H1 (cell line): ENCODE measurements around the gene FGF6. TPM values are rescaled to one million over a fixed set of nuclear protein-coding genes. Genes with fewer than 3 reads are reported as not detected.
A peak's percentile ranks its signal among the peaks of the same experiment; 100 is the strongest.

Experiments used
- CTCF ChIA-PET: fragments of 300-600 bp; sonication (Branson Sonifier 250); formaldehyde crosslinking; loops from one replicate; lab custom pipeline; 2021; ENCODE audit not compliant: partially characterized antibody; lab: Charles Lee
- POLR2A ChIA-PET: fragments of 300-600 bp; sonication (Branson Sonifier 250); formaldehyde crosslinking; loops from one replicate; lab custom pipeline; 2021; ENCODE audit warnings: inconsistent platforms; ENCODE audit not compliant: partially characterized antibody; lab: Charles Lee
- DNase-seq, 2 experiments: peaks; one replicate each; pipeline versions ENCODE4 v3.0.0 to v3.0.0-alpha.2; 2010 to 2022; ENCODE audit warnings: low spot score in 2 of 2, low read depth in 1 of 2, mixed read lengths in 1 of 2
- FAIRE-seq: peaks from 2 replicates; lab custom pipeline; 2011; peaks lifted over from hg19 to GRCh38; lab: Jason Lieb, UNC
- H2AFZ ChIP-seq: 2 replicates; pipeline ENCODE4 v1.8.1; 2012; ENCODE audit warnings: low read length, inconsistent platforms
- H2AK5ac ChIP-seq: 2 replicates; pipeline ENCODE4 v1.6.1; 2013; ENCODE audit warnings: low read depth, low read length
- H2BK120ac ChIP-seq: replicated peaks from 2 replicates; pipeline ENCODE3; 2013; ENCODE audit warnings: low read depth, low read length, inconsistent platforms
- H2BK12ac ChIP-seq: 2 replicates; pipeline ENCODE4 v1.6.1; 2013; ENCODE audit warnings: low read depth, low read length
- H2BK15ac ChIP-seq: 2 replicates; pipeline ENCODE4 v1.6.1; 2013; ENCODE audit warnings: low read length
- H2BK20ac ChIP-seq: 2 replicates; pipeline ENCODE4 v1.6.1; 2013; ENCODE audit warnings: low read length
- H2BK5ac ChIP-seq: 2 replicates; pipeline ENCODE4 v1.6.1; 2013; ENCODE audit warnings: low read depth, low read length
- H3K14ac ChIP-seq: 2 replicates; pipeline ENCODE4 v1.6.1; 2013; ENCODE audit warnings: inconsistent platforms; ENCODE audit not compliant: insufficient read length
- H3K18ac ChIP-seq: 2 replicates; pipeline ENCODE4 v1.6.1; 2013; ENCODE audit warnings: low read length; ENCODE audit errors: extremely low read depth
- H3K23ac ChIP-seq: 2 replicates; pipeline ENCODE4 v1.6.1; 2013; ENCODE audit warnings: inconsistent platforms; ENCODE audit not compliant: insufficient read length
- H3K23me2 ChIP-seq: 2 replicates; pipeline ENCODE4 v1.6.1; 2013; ENCODE audit warnings: low read depth, low read length
- H3K27ac ChIP-seq: 2 replicates; pipeline ENCODE4 v1.6.1; 2011; ENCODE audit warnings: low read depth, low read length, inconsistent platforms
- H3K27me3 ChIP-seq, 4 experiments: replicated peaks in 1 of 4; 1 replicate in 1 of 4; 2 replicates in 3 of 4; pipeline versions ENCODE4 v1.6.1 to v1.8.1; 2011 to 2013; ENCODE audit warnings: low read length in 3 of 4, mild to moderate bottlenecking in 3 of 4, inconsistent platforms in 2 of 4, mixed read lengths in 2 of 4, moderate library complexity in 1 of 4; ENCODE audit not compliant: control insufficient read depth in 3 of 4, insufficient read depth in 3 of 4; ENCODE audit errors: extremely low read depth in 1 of 4
- H3K36me3 ChIP-seq, 4 experiments: 2 replicates each; pipeline versions ENCODE4 v1.6.1 to v1.8.1; 2011 to 2013; ENCODE audit warnings: mild to moderate bottlenecking in 4 of 4, low read length in 3 of 4, moderate library complexity in 2 of 4, control low read depth in 1 of 4, inconsistent platforms in 1 of 4; ENCODE audit not compliant: insufficient read depth in 4 of 4, control insufficient read depth in 2 of 4
- H3K4ac ChIP-seq: replicated peaks from 2 replicates; pipeline ENCODE3; 2013; ENCODE audit warnings: low read length, low read depth, mixed read lengths, inconsistent platforms; ENCODE audit not compliant: insufficient read length
- H3K4me1 ChIP-seq, 4 experiments: replicated peaks in 1 of 4; 1 replicate in 1 of 4; 2 replicates in 3 of 4; pipeline versions ENCODE4 v1.6.1 to v1.8.1; 2011 to 2013; ENCODE audit warnings: low read length in 3 of 4, inconsistent platforms in 2 of 4, mixed read lengths in 1 of 4; ENCODE audit not compliant: insufficient read depth in 4 of 4, control insufficient read depth in 3 of 4
- H3K4me2 ChIP-seq, 2 experiments: 2 replicates each; pipeline versions ENCODE4 v1.6.1 to v1.8.1; 2011 to 2013; ENCODE audit warnings: low read depth in 2 of 2, low read length in 2 of 2, control low read depth in 1 of 2, inconsistent platforms in 1 of 2, mild to moderate bottlenecking in 1 of 2; ENCODE audit not compliant: insufficient read depth in 1 of 2
- H3K4me3 ChIP-seq, 4 experiments: fragments of 200-600, 300-600 bp in 1 of 4; sonication (generic), shearing (Covaris generic), sonication (Bioruptor Twin) in 1 of 4; 2 replicates each; pipeline versions ENCODE4 v1.5.1 to v1.8.1; 2011 to 2016; ENCODE audit warnings: low read length in 4 of 4, low read depth in 3 of 4, control low read depth in 2 of 4, inconsistent platforms in 2 of 4, mild to moderate bottlenecking in 2 of 4, mixed read lengths in 1 of 4, moderate library complexity in 1 of 4; ENCODE audit not compliant: insufficient read depth in 2 of 4; ENCODE audit errors: extremely low read depth in 1 of 4
- H3K56ac ChIP-seq: replicated peaks from 2 replicates; pipeline ENCODE3; 2013; ENCODE audit warnings: low read depth, mild to moderate bottlenecking, mixed read lengths, low read length, inconsistent platforms; ENCODE audit not compliant: insufficient read length
- H3K79me1 ChIP-seq: 2 replicates; pipeline ENCODE4 v1.6.1; 2013; ENCODE audit warnings: low read depth, low read length, control low read depth
- H3K79me2 ChIP-seq, 2 experiments: 2 replicates each; pipeline versions ENCODE4 v1.6.1 to v1.8.1; 2012 to 2013; ENCODE audit warnings: low read length in 2 of 2, mild to moderate bottlenecking in 2 of 2, inconsistent platforms in 1 of 2; ENCODE audit not compliant: insufficient read depth in 2 of 2, control insufficient read depth in 1 of 2
- H3K9ac ChIP-seq, 4 experiments: replicated peaks in 1 of 4; 1 replicate in 1 of 4; 2 replicates in 3 of 4; pipeline versions ENCODE4 v1.6.1 to v1.8.1; 2011 to 2013; ENCODE audit warnings: low read depth in 3 of 4, low read length in 3 of 4, control low read depth in 2 of 4, mild to moderate bottlenecking in 2 of 4, moderate library complexity in 2 of 4, inconsistent platforms in 1 of 4; ENCODE audit errors: extremely low read depth in 1 of 4
- H3K9me3 ChIP-seq, 2 experiments: 2 replicates each; pipeline versions ENCODE4 v1.6.1 to v1.8.1; 2012 to 2013; ENCODE audit warnings: mild to moderate bottlenecking in 2 of 2, moderate library complexity in 2 of 2, control low read depth in 1 of 2, inconsistent platforms in 1 of 2, low read depth in 1 of 2, low read length in 1 of 2, mixed read lengths in 1 of 2; ENCODE audit not compliant: insufficient read depth in 2 of 2
- H4K20me1 ChIP-seq, 2 experiments: replicated peaks in 1 of 2; 2 replicates each; pipeline versions ENCODE3 to v1.8.1; 2011 to 2013; ENCODE audit warnings: inconsistent platforms in 2 of 2, low read length in 2 of 2, mild to moderate bottlenecking in 1 of 2; ENCODE audit not compliant: insufficient read depth in 2 of 2, control insufficient read depth in 1 of 2
- H4K5ac ChIP-seq: 2 replicates; pipeline ENCODE4 v1.6.1; 2013; ENCODE audit warnings: low read length, low read depth, mixed read lengths, inconsistent platforms; ENCODE audit not compliant: insufficient read length
- H4K8ac ChIP-seq: 2 replicates; pipeline ENCODE4 v1.8.0; 2013; ENCODE audit warnings: mild to moderate bottlenecking, moderate library complexity, low read length, inconsistent platforms; ENCODE audit not compliant: insufficient read depth; ENCODE audit errors: extremely low read depth
- H4K91ac ChIP-seq: replicated peaks from 2 replicates; pipeline ENCODE3; 2013; ENCODE audit warnings: low read length, mixed read lengths, inconsistent platforms; ENCODE audit not compliant: insufficient read length
- BACH1 ChIP-seq: IDR thresholded peaks from 2 replicates; pipeline ENCODE4 v1.6.1; 2012; ENCODE audit warnings: low read length, improper control_type of control experiment
- CREB1 ChIP-seq: IDR thresholded peaks from 2 replicates; pipeline ENCODE4 v1.6.1; 2012; ENCODE audit warnings: inconsistent platforms
- CTBP2 ChIP-seq: IDR thresholded peaks from 2 replicates; pipeline ENCODE4 v1.7.0; 2011; ENCODE audit warnings: borderline replicate concordance, mild to moderate bottlenecking, moderate library complexity, mixed read lengths, low read length; ENCODE audit not compliant: insufficient read depth, insufficient read length
- E2F6 ChIP-seq: IDR thresholded peaks from 2 replicates; pipeline ENCODE4 v1.6.1; 2012; ENCODE audit warnings: inconsistent platforms
- EGR1 ChIP-seq: IDR thresholded peaks from 2 replicates; pipeline ENCODE4 v1.6.1; 2011; ENCODE audit warnings: low read depth, low read length, borderline replicate concordance
- EZH2 ChIP-seq: fragments of 200-600 bp; sonication (generic); IDR thresholded peaks from 2 replicates; pipeline ENCODE4 v1.7.1; 2012; ENCODE audit warnings: low read depth, mild to moderate bottlenecking, moderate library complexity, low read length, inconsistent platforms; ENCODE audit not compliant: severe bottlenecking
- JUN ChIP-seq: IDR thresholded peaks from 2 replicates; pipeline ENCODE4 v1.6.1; 2011; ENCODE audit warnings: low read depth, mild to moderate bottlenecking, improper control_type of control experiment, low read length
- KDM4A ChIP-seq: IDR thresholded peaks from one replicate; pipeline ENCODE4 v1.7.1; 2012; ENCODE audit warnings: low read depth, mild to moderate bottlenecking, moderate library complexity, low read length, inconsistent platforms; ENCODE audit not compliant: severe bottlenecking
- POU5F1 ChIP-seq: IDR thresholded peaks from 2 replicates; pipeline ENCODE4 v1.6.1; 2011; ENCODE audit warnings: low read depth, mild to moderate bottlenecking, low read length, moderate library complexity
- USF2 ChIP-seq: IDR thresholded peaks from 2 replicates; pipeline ENCODE4 v1.6.1; 2011; ENCODE audit warnings: low read length, improper control_type of control experiment
- WGBS, 2 experiments: shearing (Covaris generic) in 1 of 2; methylation state at CpG; one replicate each; pipeline versions ENCODE4 v1.1.6 to v1.1.7; 2013 to 2015; ENCODE audit warnings: low lambda C conversion rate in 2 of 2, mixed read lengths in 2 of 2, inconsistent platforms in 1 of 2, low coverage in 1 of 2, missing lambda C conversion rate in 1 of 2; ENCODE audit not compliant: insufficient replicate concordance in 2 of 2, insufficient coverage in 1 of 2, insufficient read length in 1 of 2; ENCODE audit errors: extremely low coverage in 1 of 2, missing lambda C conversion rate in 1 of 2; 5-methylcytosine and 5-hydroxymethylcytosine counted together
- polyA plus RNA-seq, 7 experiments: library from polyadenylated mRNA; depleted of rRNA in 3 of 7; stranded (reverse) in 5 of 7; unstranded in 2 of 7; fragments of >200 nt in 5 of 7; fragments of 200-250 nt in 2 of 7; gene quantifications; 1 replicate in 5 of 7; 2 replicates in 1 of 7; 4 replicates in 1 of 7; pipeline versions ENCODE4 v1.2.1 to v1.2.3, GENCODE V29; 2011 to 2013; ENCODE audit warnings: missing spikeins in 2 of 7, mixed read lengths in 2 of 7
- total RNA-seq: library from RNA; stranded (reverse); fragmentation: NEBNext Ultra II Directional; extraction: Animal tissue kit (Norgen Biotek cat#: 25700); gene quantifications from 2 replicates; pipeline ENCODE4 v1.2.1, GENCODE V29; 2021

FGF6 gene
- total and polyA plus RNA-seq, 2 of the 8 experiments (the other 6 are each of a cell fraction or from before 2014, with no cell fraction given), result not detected

- Histone ChIP-seq H3K27ac (0 out of 2 replicates have a peak overlapping the region, but pooled peaks have one; percentile 29), H2BK5ac (peak overlapping the region; percentile 67; the same call in 1 of the 2 replicates), H3K9me3 (no peaks in the 10 kb centered on the region), H2BK15ac (no peak overlapping the region), H3K79me2 (no peaks in the 10 kb centered on the region), H3K4me1 (peaks cover 12 to 24% (median 19%) of the 10 kb centered on the region in 4 experiments), H2AFZ (no peak overlapping the region), H3K56ac (no peak overlapping the region), H3K36me3 (no peaks in the 10 kb centered on the region), H4K8ac (no peak overlapping the region), H3K9ac (no peak overlapping the region), H3K23ac (no peak overlapping the region), H4K91ac (peak overlapping the region; percentile 92), H3K23me2 (peaks cover 4% of the 10 kb centered on the region; the same call in 1 of the 2 replicates), H3K4me2 (peak overlapping the region; percentile 16 to 30), H4K5ac (peak overlapping the region; percentile 3), H3K4ac (peak overlapping the region; percentile 54), H3K27me3 (no peaks in the 10 kb centered on the region), H4K20me1 (no peaks in the 10 kb centered on the region), H2AK5ac (no peak overlapping the region), H2BK12ac (peak overlapping the region; percentile 3; the same call in 1 of the 2 replicates), H2BK20ac (peak overlapping the region; percentile 44; the same call in 1 of the 2 replicates), H3K79me1 (no peaks in the 10 kb centered on the region), H3K18ac (peak overlapping the region; percentile 14; the same call in 1 of the 2 replicates), H3K14ac (no peak overlapping the region), H3K4me3 (no peak overlapping the region), H2BK120ac (peak overlapping the region; percentile 70)
- ChIA-PET CTCF (interaction anchor here (0.7 to 4.2 kb wide), 6 partner anchors 9 to 47 kb away, joined by 3 to 24 read pairs (median 4); no protein-coding TSS in a partner anchor), POLR2A (interaction anchor here (0.6 to 2.9 kb wide), 2 partner anchors 10 to 132 kb away, joined by 3 to 19 read pairs; no protein-coding TSS in a partner anchor)
- 60% methylated on average over 5 of the region's 5 CpGs; no CpG with 5 or more reads in 1 of the 2 experiments for WGBS, 2 experiments
- peak in 1 of 2 experiments; percentile 46 for DNase-seq
- FAIRE-seq, result peak; percentile 36
- TF ChIP-seq CTBP2, result no peak
- TF ChIP-seq BACH1, result no peak
- TF ChIP-seq CREB1, result no peak
- TF ChIP-seq KDM4A, result no peak
- no peak for TF ChIP-seq EGR1
- TF ChIP-seq POU5F1, result no peak
- no peak for TF ChIP-seq EZH2
- no peak for TF ChIP-seq JUN
- TF ChIP-seq E2F6, result no peak
- TF ChIP-seq USF2, result no peak
These were observed 5.3 kb downstream of the FGF6 start for GRCh38 chr12:4440187-4440941.
